NCI-H2107 treated with DMSO at 0.1 percent for 48 hours (cell line): ENCODE results near the gene ZKSCAN2.

Source experiments
- DNase-seq: peaks from one replicate; lab custom pipeline; 2025; ENCODE audit not compliant: unreplicated experiment; lab: John Stamatoyannopoulos, UW

ZKSCAN2 gene

DNA sequence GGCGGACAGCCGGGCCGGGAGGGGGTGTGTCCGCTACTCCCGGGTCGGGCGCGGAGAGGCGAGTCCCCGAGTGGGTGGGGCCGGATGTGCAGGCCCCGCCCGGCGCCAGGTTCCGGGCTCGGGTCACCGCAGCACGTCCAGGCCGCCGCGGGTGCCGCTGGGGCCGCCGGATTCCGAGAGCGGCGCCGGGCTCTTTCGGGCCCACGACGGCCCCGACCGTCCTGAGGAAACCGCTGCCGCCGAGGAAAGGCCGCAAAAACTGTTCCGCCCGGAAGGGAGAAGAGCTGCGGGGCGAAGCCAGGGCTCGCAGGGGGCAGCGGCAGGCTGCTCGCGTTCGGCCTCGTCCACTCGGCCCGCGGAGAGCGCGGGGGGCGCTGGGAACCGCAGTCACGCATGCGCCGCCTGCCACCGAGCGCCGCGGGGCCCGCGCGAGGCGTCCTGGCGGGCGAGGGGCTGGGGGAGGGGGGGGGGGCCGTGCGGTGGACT, at the start of gene ZKSCAN2:
Gene ZKSCAN2 (minus strand): TSS at position 376 of the 486 bp plus-strand sequence. CDS start 718 bp downstream, outside the sequence.
- no peak for DNase-seq

DNA sequence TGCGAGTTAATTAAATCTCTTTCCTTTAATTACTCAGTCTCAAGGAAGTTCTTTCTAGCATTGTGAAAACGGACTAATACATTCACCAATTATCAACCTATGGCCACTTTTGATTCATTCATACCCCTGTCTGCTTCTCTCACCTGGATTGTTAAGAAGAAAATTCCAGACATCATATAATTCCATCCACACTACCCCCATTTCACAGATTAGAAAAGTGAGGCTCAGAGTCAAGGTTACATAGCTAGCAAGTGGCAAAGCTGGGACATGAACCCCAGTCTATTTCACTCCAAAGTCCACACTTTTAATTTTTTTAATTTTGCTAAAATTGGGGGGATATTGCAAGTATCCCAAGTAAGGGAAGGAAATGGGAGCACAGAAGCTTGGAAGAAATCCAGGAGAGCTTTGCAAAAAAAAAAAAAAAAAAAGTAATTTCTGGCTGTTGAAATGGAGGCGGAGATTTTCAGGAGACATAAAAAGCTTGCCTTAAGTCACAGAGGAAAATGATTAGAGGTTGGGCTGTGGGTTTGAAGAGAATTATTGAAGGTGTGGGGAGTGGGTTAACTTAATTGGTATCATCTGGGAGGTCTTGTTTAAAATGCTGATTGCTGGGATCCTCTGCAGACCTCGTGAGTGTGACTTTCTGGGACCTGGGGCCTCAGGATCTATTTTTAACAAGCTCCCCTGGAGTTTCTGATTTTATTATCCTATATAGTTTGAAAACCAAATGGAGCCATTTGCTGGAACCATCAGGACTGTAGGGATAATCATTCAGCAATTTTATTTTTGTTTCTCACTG, 42.3 kb upstream of the ZKSCAN2 start:
- DNase-seq: no peak

DNA sequence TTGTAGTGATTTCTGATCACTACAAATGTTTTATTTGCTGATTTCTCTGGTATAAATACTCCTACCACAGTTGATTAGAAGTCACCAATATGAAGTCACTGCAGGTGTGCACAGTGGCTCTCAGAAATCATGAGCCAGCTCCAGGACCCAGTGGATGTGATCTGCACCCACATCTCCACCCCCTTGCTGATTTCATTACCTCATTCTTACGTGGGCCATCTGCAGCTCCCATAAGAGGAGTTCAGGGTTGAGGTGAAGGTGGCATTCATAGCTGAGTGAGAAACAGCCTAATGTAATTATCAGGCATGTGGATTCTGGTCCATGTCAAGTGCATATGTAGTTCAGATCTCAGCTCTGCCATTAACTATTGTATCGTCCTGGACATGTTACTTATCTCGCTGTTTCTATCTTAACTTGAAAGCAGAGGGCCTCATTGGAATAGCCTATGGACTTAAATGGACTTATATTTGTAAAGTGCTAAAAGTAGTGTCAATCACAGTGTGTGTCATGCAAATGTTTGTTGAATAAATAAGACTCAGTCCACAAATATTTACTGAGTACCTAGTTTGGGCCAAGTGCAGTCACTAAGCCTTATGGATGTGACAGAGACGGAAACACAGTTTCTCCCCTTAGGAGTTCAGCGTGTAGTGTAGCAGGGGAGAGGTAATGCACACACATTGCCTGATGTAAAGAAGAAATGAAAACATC, 40.7 kb upstream of the ZKSCAN2 start:
- no peak for DNase-seq

DNA sequence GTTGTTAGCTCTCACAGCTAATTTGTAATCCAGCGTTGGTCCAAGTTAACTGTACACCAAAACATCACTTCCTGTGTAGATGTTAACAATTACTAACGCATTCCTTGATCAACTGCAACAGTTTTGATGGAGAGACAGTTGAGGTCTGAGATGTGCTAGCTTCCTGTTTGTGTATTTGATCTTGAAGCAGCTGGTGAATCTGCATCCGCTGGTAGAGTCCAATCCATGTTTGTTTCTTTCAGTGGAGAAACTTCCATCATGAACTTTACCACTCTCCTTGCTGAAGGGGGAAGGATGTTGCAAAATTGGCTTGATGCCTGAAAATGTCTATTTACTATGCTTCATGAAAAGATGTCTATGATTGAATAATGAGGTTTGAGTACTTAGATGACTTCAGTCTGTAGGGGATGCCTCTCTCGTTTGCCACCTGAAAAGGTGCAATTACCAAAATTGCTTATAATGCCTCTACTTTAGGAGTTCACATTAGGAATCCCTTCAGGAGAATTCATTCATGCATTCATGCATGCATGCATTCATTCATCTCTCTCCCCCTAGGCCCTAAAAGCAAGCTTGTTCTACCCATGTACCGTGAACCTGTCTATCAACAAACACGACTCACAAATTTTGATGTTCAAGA, 39.6 kb upstream of the ZKSCAN2 start:
- no peak for DNase-seq

DNA sequence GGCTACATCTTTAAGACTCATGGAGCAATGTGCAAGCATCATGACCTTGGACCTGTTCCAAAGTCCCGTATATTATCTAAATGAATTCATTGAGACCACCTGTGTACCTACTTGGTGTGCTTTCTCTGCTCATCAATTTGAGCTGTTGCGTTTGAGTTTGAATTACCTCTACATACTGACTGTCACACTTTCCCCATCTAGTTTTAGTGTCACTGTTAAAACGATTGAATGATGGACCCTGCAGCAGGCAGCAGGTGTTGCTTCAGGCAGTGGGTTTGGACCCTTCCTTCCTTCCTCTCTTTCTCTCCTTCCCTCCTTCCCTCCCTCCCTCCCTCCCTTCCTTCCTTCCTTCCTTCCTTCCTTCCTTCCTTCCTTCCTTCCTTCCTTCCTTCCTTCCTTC, 33.9 kb upstream of the ZKSCAN2 start:
- DNase-seq: no peak

DNA sequence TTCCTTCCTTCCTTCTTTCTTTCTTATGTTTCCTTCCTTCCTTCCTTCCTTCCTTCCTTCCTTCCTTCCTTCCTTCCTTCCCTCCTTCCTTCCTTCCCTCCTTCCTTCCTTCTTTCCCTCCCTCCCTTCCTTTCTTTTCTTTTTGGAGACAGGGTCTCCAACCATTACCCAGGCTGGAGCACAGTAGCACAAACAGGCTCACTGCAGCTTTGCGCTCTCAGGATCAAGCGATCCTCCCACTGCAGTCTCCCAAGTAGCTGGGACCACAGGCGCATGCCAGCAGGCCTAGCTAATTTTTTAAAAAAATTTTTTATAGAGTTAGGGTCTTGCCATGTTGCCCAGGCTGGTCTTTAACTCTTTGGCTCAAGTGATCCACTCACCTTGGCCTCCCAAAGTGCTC, 31.8 kb upstream of the ZKSCAN2 start:
- no peak for DNase-seq

DNA sequence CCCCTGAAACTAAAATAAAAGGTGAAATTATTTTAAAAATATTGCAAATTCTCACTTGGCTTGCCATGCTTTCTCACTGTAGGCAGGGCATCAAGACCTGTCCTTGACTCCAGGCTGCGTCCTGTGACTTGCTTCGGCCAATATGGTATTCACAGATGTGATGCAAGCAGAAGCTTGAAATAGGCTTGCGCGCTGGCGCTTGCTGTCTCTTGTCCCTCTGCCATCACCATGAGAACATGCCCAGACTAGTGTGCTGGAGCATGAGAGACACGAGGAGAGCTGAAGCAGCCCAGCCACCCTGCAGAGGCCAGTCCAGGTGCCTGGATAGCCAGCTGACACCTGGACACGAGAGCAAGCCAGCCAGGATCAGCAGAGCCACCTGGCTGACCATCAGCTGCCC, 21.8 kb upstream of the ZKSCAN2 start:
- DNase-seq: no peak

DNA sequence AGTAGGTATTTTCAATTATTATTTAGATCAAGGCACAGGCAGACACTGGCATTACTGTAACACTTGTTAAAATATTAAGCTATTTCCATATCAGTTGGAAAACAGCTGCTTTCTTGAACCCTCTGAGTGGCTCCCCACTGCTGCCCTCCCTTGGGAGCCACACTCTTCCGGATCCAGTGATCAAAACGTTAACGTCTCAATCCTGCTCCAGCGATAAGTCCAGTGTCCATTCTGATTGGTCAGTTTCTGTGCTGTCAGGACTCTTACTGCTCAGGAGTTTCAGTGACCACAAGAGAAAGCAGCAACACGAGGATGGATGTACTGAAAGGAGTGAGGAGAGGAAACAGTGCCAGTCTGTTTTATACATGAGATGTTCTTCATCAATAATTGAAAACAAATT, 13.8 kb upstream of the ZKSCAN2 start:
- no peak for DNase-seq

DNA sequence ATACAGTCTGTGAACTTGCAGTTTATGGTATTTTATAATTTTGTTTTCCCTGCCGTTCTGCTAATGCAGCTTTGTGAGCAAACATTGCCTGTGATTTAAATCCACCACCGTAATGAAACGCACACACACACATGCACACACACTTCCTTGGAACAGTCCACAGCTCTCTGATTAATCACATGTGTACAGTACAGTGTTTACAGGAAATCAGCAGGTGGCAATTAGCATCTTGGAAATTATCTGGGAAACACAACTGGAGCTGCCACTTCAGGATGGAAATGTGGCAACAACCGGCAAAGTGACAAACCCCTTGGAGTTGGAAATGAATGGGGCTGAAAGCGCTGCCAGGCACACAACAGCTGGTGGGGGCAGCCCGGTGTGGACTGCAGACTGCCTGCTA, 12.9 kb upstream of the ZKSCAN2 start:
- DNase-seq: no peak

DNA sequence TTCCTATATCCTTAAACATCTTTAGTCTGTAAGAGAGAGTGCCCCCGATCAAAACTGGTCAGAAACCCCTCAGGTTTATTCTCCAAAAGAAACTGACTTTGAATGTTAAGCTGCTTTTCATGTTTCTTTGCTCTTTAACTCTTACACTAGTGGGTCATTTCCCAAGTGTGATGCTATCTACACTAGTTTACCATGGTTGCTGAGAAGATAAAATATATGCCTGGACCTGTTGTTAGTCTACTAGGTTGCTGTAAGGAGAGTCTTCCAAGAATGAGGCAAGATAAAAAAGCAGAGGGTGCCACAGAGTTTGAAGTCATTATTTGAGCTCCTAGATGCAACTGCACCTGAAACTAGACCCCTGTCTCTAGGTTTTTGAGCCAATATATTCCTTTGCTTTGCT, 12.2 kb upstream of the ZKSCAN2 start:
- DNase-seq: no peak

DNA sequence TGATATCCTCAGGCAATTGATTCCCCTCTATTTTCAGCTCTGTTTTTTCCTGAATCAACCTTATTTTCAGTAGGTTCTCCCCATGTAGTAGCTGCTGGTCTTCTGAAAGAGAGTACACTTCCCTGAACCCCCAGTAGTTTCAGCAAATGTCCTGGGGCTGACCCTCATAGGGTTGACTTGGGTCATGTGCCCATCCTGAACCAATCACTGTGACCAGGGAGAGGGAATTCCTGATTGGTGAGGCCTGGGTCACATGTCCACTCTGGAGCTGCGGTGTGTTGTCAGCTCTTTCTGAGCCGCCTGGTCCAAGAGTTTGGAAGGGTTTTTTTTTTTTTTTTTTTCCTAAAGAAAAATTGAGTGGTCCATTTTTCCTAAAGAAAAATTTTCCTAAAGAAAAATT, 8.3 kb upstream of the ZKSCAN2 start:
- no peak for DNase-seq

DNA sequence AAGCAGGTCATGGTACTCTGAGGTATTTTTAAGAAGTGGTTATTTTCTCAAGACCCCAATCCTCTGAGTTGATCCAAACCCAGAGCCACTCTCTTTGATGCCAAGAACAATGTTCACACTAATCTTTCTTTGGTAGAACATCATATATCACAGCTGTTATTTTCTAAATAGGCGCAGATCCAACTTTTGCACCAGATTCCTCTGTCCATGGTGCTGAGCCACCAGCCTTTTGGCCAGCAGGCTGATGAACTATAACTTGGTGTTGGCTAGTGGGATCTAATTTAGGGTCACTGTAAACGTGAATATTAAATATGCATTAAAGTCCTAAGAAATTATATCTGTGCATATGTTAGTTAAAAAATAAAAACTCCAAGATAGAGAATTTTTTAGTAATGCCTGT, 7.0 kb upstream of the ZKSCAN2 start:
- no peak for DNase-seq

DNA sequence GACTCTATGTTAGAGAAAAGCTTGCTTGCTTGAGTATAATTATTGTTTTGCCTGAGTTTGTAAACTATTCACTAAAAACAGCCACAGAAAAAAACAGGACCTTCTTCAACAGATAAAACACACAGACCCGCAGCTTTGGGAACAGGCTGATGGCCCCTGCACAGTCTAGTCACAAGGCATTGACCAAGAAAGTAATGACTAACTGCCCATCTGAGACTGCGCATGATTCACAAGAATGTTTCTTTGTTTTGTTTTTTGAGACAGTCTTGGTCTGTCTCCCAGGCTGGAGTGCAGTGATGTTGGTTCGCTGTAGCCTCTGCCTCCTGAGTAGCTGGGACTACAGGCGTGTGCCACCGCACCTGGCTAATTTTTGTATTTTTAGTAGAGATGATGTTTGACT, 2.8 kb upstream of the ZKSCAN2 start:
- no peak for DNase-seq

DNA sequence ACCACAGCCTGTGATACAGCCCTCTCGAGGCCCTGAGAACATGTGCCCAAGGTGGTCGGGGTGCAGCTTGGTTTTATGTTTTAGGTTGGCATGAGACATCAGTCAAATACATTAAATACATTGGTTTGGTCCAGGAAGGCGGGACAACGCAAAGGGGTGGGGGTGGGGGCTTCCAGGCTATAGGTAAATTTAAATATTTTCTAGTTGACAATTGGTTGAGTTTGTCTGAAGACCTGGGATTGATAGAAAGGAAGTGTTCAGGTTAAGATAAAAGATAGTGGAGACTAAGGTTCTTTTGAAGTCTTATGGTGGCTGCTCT, 1.2 kb upstream of the ZKSCAN2 start:
- DNase-seq: no peak

DNA sequence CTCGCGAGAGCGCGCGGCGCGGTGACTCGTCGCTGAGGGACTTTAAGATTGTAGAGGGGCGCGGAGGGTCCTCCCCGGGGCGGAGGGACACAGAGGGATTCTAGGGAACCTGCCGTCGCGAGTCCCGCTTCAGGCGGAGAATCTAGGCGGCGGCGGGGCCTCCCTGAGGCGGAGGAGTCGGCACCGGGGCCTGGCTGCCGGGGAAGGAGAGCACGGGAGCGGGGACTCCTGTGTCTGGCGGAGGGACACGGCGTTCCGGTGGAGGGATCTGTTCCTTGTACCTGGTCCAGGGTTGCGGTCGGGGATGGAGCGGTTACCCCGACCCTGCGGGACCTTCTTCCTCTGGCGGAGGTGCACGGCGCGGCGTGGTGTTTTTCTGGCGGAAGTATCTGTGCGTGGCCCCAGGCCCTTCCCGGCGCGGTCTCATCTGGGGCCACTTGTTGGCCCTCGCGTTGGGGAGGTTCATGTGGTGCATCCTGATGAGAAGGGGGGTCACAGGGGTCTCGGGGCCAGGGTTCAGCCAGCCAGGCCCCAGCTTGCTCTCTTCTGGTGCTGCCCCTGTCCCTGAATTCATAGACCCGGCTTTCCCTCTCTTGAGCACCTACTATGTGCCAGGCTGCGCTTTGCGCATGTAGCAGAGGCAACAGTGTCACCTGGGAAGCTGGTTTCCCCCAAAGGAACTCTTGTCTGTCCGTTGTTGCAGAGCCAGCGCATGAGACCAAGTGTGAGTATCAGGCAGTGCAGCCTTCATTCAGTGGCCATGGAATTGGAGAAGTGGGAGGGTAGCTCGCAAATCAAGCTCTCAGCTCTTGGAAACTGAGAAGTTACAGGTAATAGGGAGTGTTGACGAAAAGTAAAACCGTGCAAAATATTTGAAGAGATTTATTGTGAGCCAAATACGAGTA, 563 bp upstream of the ZKSCAN2 start:
- DNase-seq: peak; percentile 61

DNA sequence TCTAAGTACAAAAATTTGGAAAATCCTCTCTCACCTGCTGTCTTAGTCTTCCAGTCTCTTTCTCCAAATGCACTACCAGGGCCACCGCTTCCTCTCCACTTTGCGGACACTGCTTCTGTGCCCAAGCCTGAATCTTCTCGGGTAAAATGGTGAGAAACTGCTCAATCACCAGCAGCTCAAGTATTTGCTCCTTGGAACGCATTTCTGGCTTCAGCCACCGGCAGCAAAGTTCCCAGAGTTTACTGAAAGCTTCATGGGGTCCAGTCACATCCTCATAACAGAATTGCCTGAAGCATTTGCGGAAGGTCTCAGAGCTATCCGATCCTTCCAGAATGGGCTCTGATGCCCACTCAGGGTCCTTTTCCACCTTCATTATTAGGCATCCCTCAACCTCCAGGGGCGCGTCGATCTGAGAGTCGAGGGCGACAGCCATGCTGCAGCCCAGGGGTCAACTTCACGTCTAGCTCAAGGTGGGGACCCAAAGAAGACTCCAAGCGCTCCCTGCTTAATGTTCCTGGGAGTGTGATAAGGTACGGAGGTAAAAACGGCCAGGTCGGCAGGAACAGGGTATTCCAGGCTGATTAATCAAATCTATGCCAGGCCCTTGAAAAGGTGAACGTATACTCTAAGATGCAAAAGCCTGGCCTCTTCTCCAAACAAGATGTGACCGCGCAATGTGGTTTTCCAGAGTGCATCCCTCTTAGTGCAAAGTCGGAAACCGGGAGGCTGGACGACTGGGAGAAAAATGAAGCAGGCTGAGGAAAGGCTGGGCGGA, 763 bp downstream of the ZKSCAN2 start:
- DNase-seq: peak; percentile 40

DNA sequence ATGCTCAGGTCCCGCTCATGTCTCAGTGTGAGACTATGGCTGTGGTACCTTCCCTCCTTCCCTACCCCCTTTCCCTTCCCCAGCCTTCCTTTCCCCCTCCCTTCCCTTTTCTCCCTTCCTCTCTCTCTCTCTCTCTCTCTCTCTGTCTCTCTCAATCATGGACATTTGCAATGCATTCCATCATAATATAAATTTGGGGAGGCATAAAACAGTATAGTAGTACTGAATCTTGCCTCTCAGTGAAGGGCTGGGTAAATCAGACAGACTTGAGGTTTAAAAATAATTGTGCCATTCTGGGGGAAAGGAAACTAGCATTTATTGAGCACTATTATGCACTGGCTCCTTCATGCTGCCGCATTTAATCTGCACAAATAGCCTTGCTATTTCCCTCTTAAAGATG, 4.3 kb downstream of the ZKSCAN2 start:
- no peak for DNase-seq

DNA sequence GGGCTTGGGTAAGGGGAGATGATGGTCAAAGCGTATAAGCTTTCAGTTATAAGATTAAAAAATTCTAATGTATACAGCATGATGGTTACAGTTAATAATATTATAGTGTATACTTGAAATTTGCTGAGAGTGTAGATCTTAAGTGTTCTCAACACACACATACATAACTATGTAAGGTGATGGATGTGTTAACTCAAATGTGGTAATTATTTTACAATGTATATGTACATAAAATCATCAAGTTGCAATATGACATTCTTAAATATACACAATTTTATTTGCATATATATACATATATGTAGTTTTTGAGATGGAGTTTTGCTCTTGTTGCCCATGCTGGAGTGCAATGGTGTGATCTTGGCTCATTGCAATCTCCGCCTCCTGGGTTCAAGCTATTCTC, 7.2 kb downstream of the ZKSCAN2 start:
- no peak for DNase-seq

DNA sequence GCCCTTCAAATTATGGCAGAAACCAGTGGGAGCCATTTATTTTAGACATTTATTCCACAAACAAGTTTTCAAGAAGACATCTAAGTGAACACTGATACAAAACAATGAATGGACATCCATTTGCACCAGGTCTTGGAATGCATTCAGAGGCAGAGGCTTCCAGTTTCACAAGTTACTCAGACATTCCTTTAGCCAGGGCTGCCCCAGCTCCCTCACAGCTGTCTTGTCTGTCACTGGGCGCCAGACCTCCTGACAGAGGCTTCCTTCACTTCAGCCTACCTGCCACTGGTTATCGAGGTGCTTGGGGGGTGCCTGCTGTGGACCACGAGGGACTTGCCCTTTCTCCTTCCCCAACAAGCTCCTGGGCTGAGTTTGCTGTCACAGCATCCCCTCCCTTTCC, 21.7 kb downstream of the ZKSCAN2 start:
- DNase-seq: no peak

DNA sequence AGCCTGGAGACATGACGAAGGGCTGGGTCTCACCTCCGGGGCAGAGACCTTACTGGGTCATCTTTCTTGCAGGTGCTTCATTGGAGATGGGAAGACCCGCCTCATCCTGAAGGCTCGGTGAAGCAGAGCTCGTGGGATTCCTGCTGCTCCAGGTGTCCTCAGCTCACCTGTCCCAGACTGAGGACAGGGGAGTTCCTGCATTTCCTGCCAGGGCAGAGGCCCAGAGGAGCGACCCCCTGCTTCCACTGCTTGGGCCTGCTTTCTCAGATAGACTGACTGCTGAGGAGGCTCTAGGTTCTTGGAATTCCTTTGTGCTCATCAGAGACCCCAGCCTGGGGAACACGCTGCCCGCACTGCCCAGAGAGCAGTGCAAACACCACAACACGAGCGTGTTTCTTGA, 29.3 kb downstream of the ZKSCAN2 start:
- DNase-seq: no peak
